Osteoblast (primary cell): ENCODE measurements around the gene PCDHGA8. TPM values are rescaled to one million over a fixed set of nuclear protein-coding genes. Genes with fewer than 3 reads are reported as not detected.
A peak's percentile ranks its signal among the peaks of the same experiment; 100 is the strongest.
"Not testable (repeated sequence)": the region's sequence is repeated elsewhere in the genome, so short reads cannot be mapped to it uniquely, and the experiment has no call there.

ENCODE experiments used
- DNase-seq: peaks from one replicate; pipeline ENCODE4 v3.0.0; 2011; ENCODE audit warnings: low spot score, mixed read lengths; ENCODE audit not compliant: insufficient read length; ENCODE audit errors: missing footprints
- H2AFZ ChIP-seq: 2 replicates; pipeline ENCODE4 v1.6.0; 2011; ENCODE audit warnings: mild to moderate bottlenecking, low read length
- H3K27ac ChIP-seq: 2 replicates; pipeline ENCODE4 v1.5.1; 2011; ENCODE audit warnings: mild to moderate bottlenecking, low read depth, low read length, moderate library complexity
- H3K27me3 ChIP-seq: 2 replicates; pipeline ENCODE4 v1.6.0; 2012; ENCODE audit warnings: mild to moderate bottlenecking, control low read depth, inconsistent platforms, low read length, moderate library complexity; ENCODE audit not compliant: insufficient read depth
- H3K36me3 ChIP-seq: 2 replicates; pipeline ENCODE4 v1.5.1; 2011; ENCODE audit warnings: mild to moderate bottlenecking, low read length, control low read depth, moderate library complexity; ENCODE audit not compliant: insufficient read depth
- H3K4me1 ChIP-seq: 2 replicates; pipeline ENCODE4 v1.5.1; 2011; ENCODE audit warnings: mild to moderate bottlenecking, low read length, control low read depth, moderate library complexity; ENCODE audit not compliant: insufficient read depth
- H3K4me2 ChIP-seq: 2 replicates; pipeline ENCODE4 v1.6.0; 2011; ENCODE audit warnings: mild to moderate bottlenecking, low read length; ENCODE audit not compliant: insufficient read depth
- H3K4me3 ChIP-seq: fragments of 200-600 bp; sonication (generic); 3 replicates; pipeline ENCODE4 v1.5.1; 2012; ENCODE audit warnings: mild to moderate bottlenecking, low read length, inconsistent platforms; ENCODE audit not compliant: insufficient read depth
- H3K79me2 ChIP-seq: 2 replicates; pipeline ENCODE4 v1.6.0; 2012; ENCODE audit warnings: mild to moderate bottlenecking, low read length, control low read depth, inconsistent platforms; ENCODE audit not compliant: insufficient read depth
- H3K9me3 ChIP-seq: 2 replicates; pipeline ENCODE4 v1.5.1; 2011; ENCODE audit warnings: low read depth, low read length, control low read depth
- H4K20me1 ChIP-seq: 2 replicates; pipeline ENCODE4 v1.6.0; 2012; ENCODE audit warnings: mild to moderate bottlenecking, low read length, control low read depth; ENCODE audit not compliant: insufficient read depth
- total RNA-seq: library from RNA; depleted of rRNA; stranded (reverse); fragments of >200 nt; gene quantifications from 2 replicates; pipeline ENCODE4 v1.2.3, GENCODE V29; 2012
- TF ChIP-seq, protein P1 (sequence below): IDR thresholded peaks from 2 replicates; pipeline ENCODE4 v1.5.1; 2011; ENCODE audit warnings: mild to moderate bottlenecking, low read depth, low read length, moderate library complexity; ENCODE audit errors: extremely low read depth

The PCDHGA8 gene
- total RNA-seq, 1 donor = 3.6 TPM

DNA sequence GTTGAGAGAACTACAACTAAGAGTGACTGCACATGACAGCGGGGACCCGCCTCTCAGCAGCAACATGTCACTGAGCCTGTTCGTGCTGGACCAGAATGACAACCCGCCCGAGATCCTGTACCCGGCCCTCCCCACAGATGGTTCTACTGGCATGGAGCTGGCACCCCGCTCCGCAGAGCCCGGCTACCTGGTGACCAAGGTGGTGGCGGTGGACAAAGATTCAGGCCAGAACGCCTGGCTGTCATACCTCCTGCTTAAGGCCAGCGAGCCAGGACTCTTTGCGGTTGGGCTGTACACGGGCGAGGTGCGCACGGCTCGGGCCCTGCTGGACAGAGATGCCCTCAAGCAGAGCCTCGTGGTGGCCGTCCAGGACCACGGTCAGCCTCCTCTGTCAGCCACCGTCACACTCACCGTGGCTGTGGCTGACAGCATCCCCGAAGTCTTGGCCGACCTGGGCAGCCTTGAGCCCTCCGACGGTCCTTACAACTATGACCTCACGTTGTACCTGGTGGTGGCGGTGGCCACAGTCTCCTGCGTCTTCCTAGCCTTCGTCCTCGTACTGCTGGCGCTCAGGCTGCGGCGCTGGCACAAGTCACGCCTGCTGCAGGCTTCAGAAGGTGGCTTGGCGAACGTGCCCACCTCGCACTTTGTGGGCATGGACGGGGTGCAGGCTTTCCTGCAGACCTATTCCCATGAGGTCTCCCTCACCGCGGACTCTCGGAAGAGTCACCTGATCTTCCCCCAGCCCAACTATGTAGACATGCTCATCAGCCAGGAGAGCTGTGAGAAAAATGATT, 7.8 kb upstream of the PCDHGA8 start:
- peaks cover 10% of the 10 kb centered on the region for H3K9me3 ChIP-seq
- H3K4me3 ChIP-seq = no peak overlapping the region
- DNase-seq = no peak

DNA sequence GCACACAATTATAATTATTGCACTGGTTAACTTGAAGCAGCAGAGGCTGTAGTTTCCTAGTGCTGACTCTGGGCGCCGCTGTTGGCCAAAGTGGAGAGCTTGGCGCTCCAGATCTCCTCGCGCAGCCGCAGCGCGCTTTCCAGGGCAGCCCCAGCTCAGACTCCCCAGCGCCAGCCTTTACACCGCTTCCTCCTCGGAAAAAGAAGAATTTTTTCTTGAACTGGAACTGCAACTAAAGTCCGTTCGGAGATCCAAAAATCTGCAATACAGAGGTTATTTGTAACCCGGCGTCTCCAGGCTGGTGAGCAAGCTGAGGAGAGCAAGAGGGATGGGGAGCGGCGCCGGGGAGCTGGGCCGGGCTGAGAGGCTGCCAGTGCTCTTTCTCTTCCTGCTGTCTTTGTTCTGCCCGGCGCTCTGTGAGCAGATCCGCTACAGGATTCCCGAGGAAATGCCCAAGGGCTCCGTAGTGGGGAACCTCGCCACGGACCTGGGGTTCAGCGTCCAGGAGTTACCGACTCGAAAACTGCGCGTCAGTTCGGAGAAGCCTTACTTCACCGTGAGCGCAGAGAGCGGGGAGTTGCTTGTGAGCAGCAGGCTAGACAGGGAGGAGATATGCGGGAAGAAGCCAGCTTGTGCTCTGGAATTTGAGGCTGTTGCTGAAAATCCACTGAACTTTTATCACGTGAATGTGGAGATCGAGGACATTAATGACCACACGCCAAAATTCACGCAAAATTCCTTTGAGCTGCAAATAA, 4.7 kb upstream of the PCDHGA8 start, which contains the start of gene PCDHGB4:
Gene PCDHGB4, plus strand, starts transcription at position 142 of the 755 bp plus-strand sequence. Its CDS starts 187 bp downstream, at position 329.
- peak within 1 kb of the TSS; percentile 25 for H2AFZ ChIP-seq
- peak within 1 kb of the TSS; percentile 37 for H3K4me2 ChIP-seq
- H3K36me3 ChIP-seq, H3K27ac ChIP-seq, H3K27me3 ChIP-seq, H3K79me2 ChIP-seq, H3K4me1 ChIP-seq, DNase-seq, H4K20me1 ChIP-seq: not testable (repeated sequence)
- TF ChIP-seq, protein P1, sequence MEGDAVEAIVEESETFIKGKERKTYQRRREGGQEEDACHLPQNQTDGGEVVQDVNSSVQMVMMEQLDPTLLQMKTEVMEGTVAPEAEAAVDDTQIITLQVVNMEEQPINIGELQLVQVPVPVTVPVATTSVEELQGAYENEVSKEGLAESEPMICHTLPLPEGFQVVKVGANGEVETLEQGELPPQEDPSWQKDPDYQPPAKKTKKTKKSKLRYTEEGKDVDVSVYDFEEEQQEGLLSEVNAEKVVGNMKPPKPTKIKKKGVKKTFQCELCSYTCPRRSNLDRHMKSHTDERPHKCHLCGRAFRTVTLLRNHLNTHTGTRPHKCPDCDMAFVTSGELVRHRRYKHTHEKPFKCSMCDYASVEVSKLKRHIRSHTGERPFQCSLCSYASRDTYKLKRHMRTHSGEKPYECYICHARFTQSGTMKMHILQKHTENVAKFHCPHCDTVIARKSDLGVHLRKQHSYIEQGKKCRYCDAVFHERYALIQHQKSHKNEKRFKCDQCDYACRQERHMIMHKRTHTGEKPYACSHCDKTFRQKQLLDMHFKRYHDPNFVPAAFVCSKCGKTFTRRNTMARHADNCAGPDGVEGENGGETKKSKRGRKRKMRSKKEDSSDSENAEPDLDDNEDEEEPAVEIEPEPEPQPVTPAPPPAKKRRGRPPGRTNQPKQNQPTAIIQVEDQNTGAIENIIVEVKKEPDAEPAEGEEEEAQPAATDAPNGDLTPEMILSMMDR = peak; percentile 57
- peak within 1 kb of the TSS; percentile 69 for H3K4me3 ChIP-seq
- peaks cover 12% of the 10 kb centered on the region for H3K9me3 ChIP-seq

More for the DNA sequence above, 7.8 kb upstream of the PCDHGA8 start:
- Histone ChIP-seq H3K27ac (no peak overlapping the region), H2AFZ (no peak overlapping the region), H3K79me2 (no peaks in the 10 kb centered on the region), H3K36me3 (no peaks in the 10 kb centered on the region), H3K4me1 (no peaks in the 10 kb centered on the region), H3K27me3 (no peaks in the 10 kb centered on the region), H3K4me2 (no peak overlapping the region), H4K20me1 (no peaks in the 10 kb centered on the region)
- TF ChIP-seq, protein P1 = no peak

- H3K4me1 ChIP-seq = no peaks in the 10 kb centered on the region
- no peaks in the 10 kb centered on the region for H3K27me3 ChIP-seq
- H3K79me2 ChIP-seq = no peaks in the 10 kb centered on the region
- H3K4me2 ChIP-seq = peak overlapping the region; percentile 20
- H3K27ac ChIP-seq = no peak overlapping the region
- H3K36me3 ChIP-seq = peaks cover 4% of the 10 kb centered on the region
- no peak overlapping the region for H2AFZ ChIP-seq
- H4K20me1 ChIP-seq = no peaks in the 10 kb centered on the region
- H3K4me3 ChIP-seq = peak overlapping the region; percentile 47
- TF ChIP-seq, protein P1 = no peak
- DNase-seq = no peak
- H3K9me3 ChIP-seq = peaks cover 18% of the 10 kb centered on the region
These were observed 3.8 kb upstream of the PCDHGA8 start for GRCh38 chr5:141388661-141389060.
